Activated T-cell treated with anti-CD3 and anti-CD28 coated beads, Interleukin-2, amount 50 U/mL, for 72 hours (primary cell): ENCODE results near the gene ACAP2. TPM values are rescaled to one million over a fixed set of nuclear protein-coding genes. Genes with fewer than 3 reads are reported as not detected.
"Not testable (repeated sequence)": the region's sequence is repeated elsewhere in the genome, so short reads cannot be mapped to it uniquely, and the experiment has no call there.

Source experiments
- ATAC-seq, 2 donors: fragments of 150-1000 bp; cut with Tn5 transposase; replicated peaks in 1 of 2; 2 replicates each; pipeline ENCODE4 v1.10.0; 2021; ENCODE audit warnings: moderate library complexity in 2 of 2, mild to moderate bottlenecking in 1 of 2
- DNase-seq, 2 donors: peaks; one replicate each; pipeline ENCODE4 v3.0.0; 2021 to 2022; ENCODE audit warnings: mixed read lengths in 1 of 2
- H3K27ac Mint-ChIP-seq: one replicate; pipeline ENCODE4 v1.8.0; 2022; ENCODE audit warnings: mild to moderate bottlenecking, moderate library complexity, mixed read lengths
- H3K27me3 Mint-ChIP-seq: one replicate; pipeline ENCODE4 v1.8.0; 2022; ENCODE audit warnings: low read depth, mixed read lengths
- H3K36me3 Mint-ChIP-seq, 2 donors: one replicate each; pipeline ENCODE4 v1.8.0; 2022; ENCODE audit warnings: mixed read lengths in 2 of 2, mild to moderate bottlenecking in 1 of 2; ENCODE audit not compliant: insufficient read depth in 2 of 2
- H3K4me1 Mint-ChIP-seq: one replicate; pipeline ENCODE4 v1.8.0; 2022; ENCODE audit warnings: low read depth, mixed read lengths
- H3K4me3 Mint-ChIP-seq, 2 donors: one replicate each; pipeline ENCODE4 v1.8.0; 2022; ENCODE audit warnings: mild to moderate bottlenecking in 2 of 2, mixed read lengths in 2 of 2, moderate library complexity in 2 of 2
- H3K9me3 Mint-ChIP-seq, 2 donors: one replicate each; pipeline ENCODE4 v1.8.0; 2022; ENCODE audit warnings: mixed read lengths in 2 of 2
- total RNA-seq, 2 donors: library from RNA; stranded (reverse); gene quantifications; one replicate each; pipeline ENCODE4 v1.2.3, GENCODE V29; 2022

ACAP2 gene
- total RNA-seq, 2 donors from 2014 or later, result 63.0 to 67.5 TPM

DNA sequence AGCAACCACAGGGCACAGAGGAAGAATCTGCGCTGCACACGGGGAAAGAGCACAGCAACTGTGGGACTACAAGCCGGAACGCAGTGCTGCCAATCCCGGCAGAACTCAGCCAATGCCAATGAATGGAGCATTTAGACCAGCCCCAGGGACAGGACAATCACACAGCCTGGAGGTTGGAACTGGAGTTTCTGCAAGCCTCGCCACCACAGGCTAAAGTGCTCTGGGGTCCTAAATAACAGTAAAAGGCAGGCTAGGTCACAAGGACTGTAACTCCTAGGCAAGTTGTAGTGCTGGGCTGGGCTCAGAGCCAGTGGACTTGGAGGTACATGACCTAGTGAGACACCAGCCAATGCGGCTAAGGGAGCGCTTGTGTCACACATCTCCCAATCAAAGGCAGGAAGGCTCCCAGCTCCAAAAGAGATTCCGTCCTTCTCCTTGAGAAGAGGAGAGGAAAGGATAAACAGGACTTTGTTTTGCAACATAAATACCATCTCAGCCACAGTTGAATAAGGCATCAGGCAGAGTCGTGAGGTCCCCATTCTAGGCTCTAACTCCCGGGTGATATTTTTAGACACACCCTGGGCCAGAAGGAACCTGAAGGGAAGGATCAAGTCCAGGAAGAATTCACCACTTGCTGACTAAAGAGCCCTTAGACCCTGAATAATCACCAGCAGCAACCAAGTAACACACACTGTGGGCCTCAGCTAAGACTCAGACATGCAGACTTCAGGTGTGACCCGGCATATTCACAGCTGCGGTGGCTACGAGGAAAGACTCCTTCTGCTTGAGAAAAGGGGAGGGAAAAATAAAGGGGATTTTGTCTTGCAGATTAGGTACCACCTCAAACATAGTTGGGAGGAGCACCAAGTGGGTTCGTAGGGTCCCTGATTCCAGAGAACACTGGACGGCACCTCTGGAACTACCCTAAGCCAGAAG is 86.4 kb downstream of the ACAP2 start:
- Mint-ChIP-seq H3K27me3 (no peaks in the 10 kb centered on the region), H3K9me3 (no peaks in the 10 kb centered on the region), H3K36me3 (peaks cover 2 to 18% of the 10 kb centered on the region in 2 donors), H3K4me1 (peaks cover 25% of the 10 kb centered on the region), H3K27ac (no peak overlapping the region), H3K4me3 (no peak overlapping the region)
- ATAC-seq, result no peak
- no peak for DNase-seq

DNA sequence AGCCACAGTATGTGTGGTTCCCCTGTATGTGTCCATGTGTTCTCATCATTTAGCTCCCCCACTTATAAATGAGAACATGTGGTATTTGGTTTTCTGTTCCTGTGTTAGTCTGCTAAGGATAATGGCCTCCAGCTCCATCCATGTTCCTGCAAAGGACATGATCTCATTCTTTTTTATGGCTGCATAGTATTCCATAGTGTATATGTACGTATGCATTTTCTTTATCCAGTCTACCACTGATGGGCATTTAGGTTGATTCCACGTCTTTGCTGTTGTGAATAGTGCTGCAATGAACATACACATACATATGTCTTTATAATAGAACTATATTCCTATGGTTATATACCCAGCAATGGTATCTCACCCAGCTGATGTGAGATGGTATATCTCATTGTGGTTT is 88.8 kb downstream of the ACAP2 start:
- not testable (repeated sequence) for H3K9me3 Mint-ChIP-seq, DNase-seq, H3K27ac Mint-ChIP-seq, ATAC-seq, H3K27me3 Mint-ChIP-seq, H3K4me3 Mint-ChIP-seq, H3K4me1 Mint-ChIP-seq
- peaks cover 0 to 14% of the 10 kb centered on the region in 2 donors for H3K36me3 Mint-ChIP-seq

DNA sequence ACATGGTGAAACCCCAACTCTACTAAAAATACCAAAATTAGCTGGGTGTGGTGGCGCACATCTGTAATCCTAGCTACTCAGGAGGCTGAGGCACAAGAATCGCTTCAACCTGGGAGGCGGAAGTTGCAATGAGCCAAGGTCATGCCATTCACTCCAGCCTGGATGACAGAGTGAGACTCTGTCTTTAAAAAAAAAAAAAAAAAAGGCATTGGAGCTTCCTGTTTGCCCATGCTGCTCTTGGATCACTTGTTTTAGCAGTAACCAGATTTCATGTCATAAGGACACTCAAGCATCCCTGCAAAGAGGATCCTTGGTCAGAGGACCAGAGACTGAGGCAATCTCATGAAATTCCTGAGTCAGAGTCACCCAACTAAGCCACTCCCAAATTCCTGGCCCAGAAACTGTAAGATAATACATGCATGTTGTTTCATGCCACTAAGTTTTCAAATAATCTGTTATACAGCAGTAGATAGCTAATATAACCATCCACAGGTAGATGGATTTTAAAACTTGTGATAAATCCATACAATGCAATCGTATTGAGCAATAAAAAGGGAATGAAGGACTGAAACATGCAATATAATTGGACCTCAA is 89.8 kb downstream of the ACAP2 start:
- Mint-ChIP-seq H3K4me1 (peaks cover 6% of the 10 kb centered on the region), H3K9me3 (no peaks in the 10 kb centered on the region), H3K27ac (no peak overlapping the region), H3K27me3 (no peaks in the 10 kb centered on the region), H3K4me3 (no peak overlapping the region), H3K36me3 (peaks cover 0 to 15% of the 10 kb centered on the region in 2 donors)
- ATAC-seq, result no peak
- no peak for DNase-seq

- ATAC-seq (no peak), DNase-seq (no peak)
- Mint-ChIP-seq H3K27me3 (no peaks in the 10 kb centered on the region), H3K4me3 (no peak overlapping the region), H3K36me3 (peaks cover 0 to 2% of the 10 kb centered on the region in 2 donors), H3K9me3 (no peaks in the 10 kb centered on the region), H3K27ac (peak overlapping the region; percentile 33), H3K4me1 (no peaks in the 10 kb centered on the region)
Measured at GRCh38 chr3:195348426-195349115, 94.2 kb downstream of the ACAP2 start.

- peaks cover 0 to 3% of the 10 kb centered on the region in 2 donors for H3K36me3 Mint-ChIP-seq
- no peaks in the 10 kb centered on the region for H3K9me3 Mint-ChIP-seq
- no peaks in the 10 kb centered on the region for H3K4me1 Mint-ChIP-seq
- H3K27me3 Mint-ChIP-seq, result no peaks in the 10 kb centered on the region
- peak in 1 of 2 donors; percentile 18 for ATAC-seq
- H3K4me3 Mint-ChIP-seq, result no peak overlapping the region
- H3K27ac Mint-ChIP-seq, result no peak overlapping the region
- DNase-seq, result no peak
Measured at GRCh38 chr3:195337747-195338146, 105.1 kb downstream of the ACAP2 start.

GRCh38 chr3:195334967-195335366 is 107.9 kb downstream of the ACAP2 start:
- no peak overlapping the region for H3K27ac Mint-ChIP-seq
- no peaks in the 10 kb centered on the region for H3K4me1 Mint-ChIP-seq
- no peaks in the 10 kb centered on the region for H3K27me3 Mint-ChIP-seq
- no peak for DNase-seq
- no peaks in the 10 kb centered on the region for H3K9me3 Mint-ChIP-seq
- ATAC-seq, result no peak
- peaks cover 4 to 8% of the 10 kb centered on the region in 2 donors for H3K36me3 Mint-ChIP-seq
- no peak overlapping the region for H3K4me3 Mint-ChIP-seq

DNA sequence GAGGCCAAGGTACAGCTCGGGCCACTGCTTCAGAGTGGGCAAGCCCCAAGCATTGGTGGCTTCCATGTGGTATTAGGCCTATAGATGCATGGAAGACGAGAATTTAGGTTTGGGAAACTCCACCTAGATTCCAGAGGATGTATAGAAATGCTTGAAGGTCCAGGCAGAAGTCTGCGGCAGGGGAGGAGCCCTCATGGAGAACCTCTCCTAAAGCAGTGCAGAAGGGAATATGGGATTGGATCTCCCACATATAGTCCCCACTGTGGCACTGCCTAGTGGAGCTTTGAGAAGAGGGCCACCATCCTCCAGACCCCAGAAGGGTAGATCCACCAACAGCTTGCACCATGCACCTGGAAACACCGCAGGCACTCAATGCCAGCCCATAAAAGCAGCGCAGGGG is 123.8 kb downstream of the ACAP2 start:
- H3K27me3 Mint-ChIP-seq, result no peaks in the 10 kb centered on the region
- H3K4me3 Mint-ChIP-seq, result no peak overlapping the region
- no peak overlapping the region for H3K27ac Mint-ChIP-seq
- DNase-seq, result no peak
- peaks cover 4% of the 10 kb centered on the region for H3K4me1 Mint-ChIP-seq
- H3K9me3 Mint-ChIP-seq, result peaks cover 2% of the 10 kb centered on the region in 2 donors
- ATAC-seq, result no peak
- peaks cover 19 to 30% of the 10 kb centered on the region in 2 donors for H3K36me3 Mint-ChIP-seq

DNA sequence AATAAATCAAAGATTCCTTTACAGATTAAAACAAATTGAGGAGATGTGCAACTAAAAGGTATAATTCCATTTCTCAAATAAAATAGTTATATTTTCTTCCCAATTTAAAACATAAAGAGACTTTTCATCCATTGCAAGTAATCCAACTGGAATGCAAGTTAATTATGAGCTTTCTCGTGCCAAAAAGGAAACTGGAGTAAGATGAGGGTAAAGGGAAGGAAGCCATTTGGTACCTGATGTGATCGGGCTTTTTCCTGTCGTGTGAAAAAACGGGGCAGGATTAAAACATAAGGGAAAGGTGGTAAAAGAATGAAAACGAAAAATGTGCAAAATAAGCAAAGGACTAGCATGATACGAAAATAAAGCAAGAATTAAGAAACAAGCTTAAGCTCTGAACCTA is 130.1 kb downstream of the ACAP2 start:
- Mint-ChIP-seq H3K36me3 (no peaks in the 10 kb centered on the region), H3K9me3 (no peaks in the 10 kb centered on the region), H3K4me1 (no peaks in the 10 kb centered on the region), H3K4me3 (no peak overlapping the region), H3K27ac (no peak overlapping the region), H3K27me3 (no peaks in the 10 kb centered on the region)
- DNase-seq, result no peak
- no peak for ATAC-seq

DNA sequence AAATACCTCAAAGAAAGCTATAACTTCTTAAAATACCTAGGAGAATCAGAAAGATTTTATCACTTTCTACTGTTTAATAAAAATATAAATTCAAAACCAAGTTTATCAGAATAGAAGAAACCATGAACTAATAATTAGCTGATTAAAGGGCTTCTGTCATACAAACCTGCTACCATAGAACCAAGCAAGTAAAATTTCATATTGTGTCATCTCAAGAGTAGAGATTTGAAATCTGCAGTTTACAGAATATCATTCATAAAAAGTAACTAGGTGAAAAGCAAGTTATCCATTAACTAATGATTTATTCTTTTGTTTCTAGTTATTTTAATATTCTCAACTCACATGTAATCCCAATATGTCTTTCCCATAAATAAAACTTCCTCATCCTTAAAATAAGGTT is 135.1 kb downstream of the ACAP2 start:
- DNase-seq (no peak), ATAC-seq (no peak)
- Mint-ChIP-seq H3K36me3 (peaks cover 0 to 1% of the 10 kb centered on the region in 2 donors), H3K4me1 (no peaks in the 10 kb centered on the region), H3K4me3 (no peak overlapping the region), H3K27ac (peak overlapping the region; percentile 57), H3K27me3 (no peaks in the 10 kb centered on the region), H3K9me3 (no peaks in the 10 kb centered on the region)

- Mint-ChIP-seq H3K36me3 (peaks cover 0 to 1% of the 10 kb centered on the region in 2 donors), H3K4me1 (no peaks in the 10 kb centered on the region), H3K27me3 (no peaks in the 10 kb centered on the region), H3K4me3 (no peak overlapping the region), H3K9me3 (no peaks in the 10 kb centered on the region), H3K27ac (no peak overlapping the region)
- DNase-seq (no peak), ATAC-seq (no peak)
Measured at GRCh38 chr3:195306369-195306768, 136.5 kb downstream of the ACAP2 start.

- Mint-ChIP-seq H3K36me3 (peaks cover 0 to under 1% of the 10 kb centered on the region in 2 donors), H3K27me3 (no peaks in the 10 kb centered on the region), H3K27ac (peak overlapping the region; percentile 89), H3K4me1 (no peaks in the 10 kb centered on the region), H3K4me3 (no peak overlapping the region), H3K9me3 (no peaks in the 10 kb centered on the region)
- no peak for DNase-seq
- no peak for ATAC-seq
Measured at GRCh38 chr3:195302431-195302830, 140.4 kb downstream of the ACAP2 start.

GRCh38 chr3:195297446-195297845 is 145.4 kb downstream of the ACAP2 start:
- Mint-ChIP-seq H3K4me1 (no peaks in the 10 kb centered on the region), H3K36me3 (peaks cover 2 to 3% of the 10 kb centered on the region in 2 donors), H3K27me3 (no peaks in the 10 kb centered on the region), H3K27ac (peak overlapping the region; percentile 17), H3K4me3 (no peak overlapping the region), H3K9me3 (no peaks in the 10 kb centered on the region)
- no peak for ATAC-seq
- DNase-seq, result no peak

- no peak overlapping the region for H3K27ac Mint-ChIP-seq
Measured at GRCh38 chr3:195296662-195297061, 146.2 kb downstream of the ACAP2 start.

More at GRCh38 chr3:195296662-195297061, 146.2 kb downstream of the ACAP2 start:
- no peaks in the 10 kb centered on the region for H3K4me1 Mint-ChIP-seq
- H3K4me3 Mint-ChIP-seq, result no peak overlapping the region
- H3K9me3 Mint-ChIP-seq, result no peaks in the 10 kb centered on the region
- no peak for ATAC-seq
- no peak for DNase-seq
- no peaks in the 10 kb centered on the region for H3K27me3 Mint-ChIP-seq
- peaks cover 2 to 5% of the 10 kb centered on the region in 2 donors for H3K36me3 Mint-ChIP-seq
